Activated CD4-positive, alpha-beta memory T cell treated with anti-CD3 and anti-CD28 coated beads for 36 hours (primary cell): ENCODE measurements around the gene RDH11. TPM values are rescaled to one million over a fixed set of nuclear protein-coding genes. Genes with fewer than 3 reads are reported as not detected.

ENCODE experiments used
- CTCF ChIA-PET: fragments of 350-600 bp; sonication (Branson Sonifier 250); formaldehyde crosslinking; loops from one replicate; lab custom pipeline; 2021; ENCODE audit warnings: antibody characterized with exemption, inconsistent platforms; lab: Charles Lee
- POLR2A ChIA-PET: fragments of 350-600 bp; sonication (Branson Sonifier 250); formaldehyde crosslinking; loops from one replicate; lab custom pipeline; 2021; ENCODE audit warnings: antibody characterized with exemption; lab: Charles Lee
- DNase-seq: peaks from one replicate; pipeline ENCODE4 v3.0.0-alpha.2; 2020
- H3K27ac Mint-ChIP-seq: one replicate; pipeline ENCODE4 v1.8.0; 2021; ENCODE audit warnings: mixed read lengths
- H3K27me3 Mint-ChIP-seq: one replicate; pipeline ENCODE4 v1.8.0; 2021; ENCODE audit warnings: mixed read lengths
- H3K36me3 Mint-ChIP-seq: one replicate; pipeline ENCODE4 v1.8.0; 2021; ENCODE audit warnings: mixed read lengths
- H3K4me1 Mint-ChIP-seq: one replicate; pipeline ENCODE4 v1.8.0; 2021; ENCODE audit warnings: low read depth, mixed read lengths
- H3K4me3 Mint-ChIP-seq: one replicate; pipeline ENCODE4 v1.8.0; 2021; ENCODE audit warnings: mild to moderate bottlenecking, mixed read lengths
- H3K9me3 Mint-ChIP-seq: one replicate; pipeline ENCODE4 v1.8.0; 2021; ENCODE audit warnings: mixed read lengths
- intact Hi-C: fragments of 100-400 bp; cut with micrococcal nuclease; formaldehyde crosslinking; loops from one replicate; pipeline ENCODE4 v1.15.1; 2023
- total RNA-seq, 2 experiments: library from RNA; stranded (reverse); gene quantifications; one replicate each; pipeline ENCODE4 v1.2.3, GENCODE V29; 2021

Gene RDH11
- 10 to 100 TPM; 70.9 to 76.7 TPM for total RNA-seq

DNA sequence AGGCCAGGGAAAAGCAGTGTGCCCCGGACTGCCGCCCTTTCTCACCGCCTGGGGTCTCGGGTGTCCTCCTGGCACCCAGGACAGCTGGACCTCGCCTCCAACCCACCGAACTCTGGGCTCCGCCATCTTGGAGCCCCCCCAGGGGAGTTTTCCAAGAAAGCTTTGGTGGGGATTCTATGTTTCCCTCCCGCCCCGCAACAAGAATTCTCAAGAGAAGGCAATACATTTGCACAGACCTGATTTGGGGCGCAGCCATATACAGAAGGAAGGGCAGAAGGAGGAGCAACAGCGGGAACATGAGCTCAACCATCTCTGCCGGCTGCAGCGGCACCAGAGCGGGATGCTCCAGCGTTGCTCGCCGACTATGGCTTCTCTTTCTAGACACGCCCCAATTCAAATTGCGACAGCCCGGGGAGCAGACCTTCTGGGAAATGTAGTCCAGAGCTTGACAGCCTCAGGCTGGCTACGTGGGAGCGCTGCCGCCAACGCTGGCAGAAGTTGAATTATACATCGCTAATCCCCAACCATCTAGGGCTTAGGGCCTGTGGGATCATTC is at the start of gene RDH11:
Gene RDH11, minus strand, starts transcription at position 371 of the 556 bp plus-strand sequence. Its CDS starts 61 bp downstream, at position 310.
- Mint-ChIP-seq H3K9me3 (no peaks in the 10 kb centered on the region), H3K4me1 (peaks cover 24% of the 10 kb centered on the region), H3K27ac (peak within 1 kb of the TSS; percentile 93), H3K27me3 (no peaks in the 10 kb centered on the region), H3K4me3 (peak within 1 kb of the TSS; percentile 90), H3K36me3 (peaks cover 20% of the 10 kb centered on the region)
- ChIA-PET CTCF (interaction anchor here (0.8 to 4.9 kb wide), 9 partner anchors 9 to 335 kb away, joined by 3 to 43 read pairs (median 4); partner anchors contain the start of genes ATP6V1D, EIF2S1, PIGH and VTI1B), POLR2A (interaction anchor here (0.6 to 2.9 kb wide), 13 partner anchors 9 to 336 kb away, joined by 3 to 16 read pairs (median 5); partner anchors contain the start of genes ATP6V1D, EIF2S1, PIGH and ZFYVE26)
- DNase-seq: peak; percentile 91
- intact Hi-C loops: loop anchor here (1.0 to 10.0 kb wide), 7 partner anchors 15 to 1457 kb away; partner anchors contain the start of genes ARG2, DCAF5, PALS1 and PIGH

GRCh38 chr14:67744046-67744445 is 48.5 kb upstream of the RDH11 start:
- H3K4me3 Mint-ChIP-seq: no peak overlapping the region
- ChIA-PET POLR2A (no interaction called here), CTCF (no interaction called here)
- H3K27me3 Mint-ChIP-seq: no peaks in the 10 kb centered on the region
- H3K27ac Mint-ChIP-seq: no peak overlapping the region
- no peak for DNase-seq
- H3K9me3 Mint-ChIP-seq: no peaks in the 10 kb centered on the region
- H3K4me1 Mint-ChIP-seq: peaks cover 10% of the 10 kb centered on the region
- peaks cover 23% of the 10 kb centered on the region for H3K36me3 Mint-ChIP-seq
- intact Hi-C loops: no loop called here

DNA sequence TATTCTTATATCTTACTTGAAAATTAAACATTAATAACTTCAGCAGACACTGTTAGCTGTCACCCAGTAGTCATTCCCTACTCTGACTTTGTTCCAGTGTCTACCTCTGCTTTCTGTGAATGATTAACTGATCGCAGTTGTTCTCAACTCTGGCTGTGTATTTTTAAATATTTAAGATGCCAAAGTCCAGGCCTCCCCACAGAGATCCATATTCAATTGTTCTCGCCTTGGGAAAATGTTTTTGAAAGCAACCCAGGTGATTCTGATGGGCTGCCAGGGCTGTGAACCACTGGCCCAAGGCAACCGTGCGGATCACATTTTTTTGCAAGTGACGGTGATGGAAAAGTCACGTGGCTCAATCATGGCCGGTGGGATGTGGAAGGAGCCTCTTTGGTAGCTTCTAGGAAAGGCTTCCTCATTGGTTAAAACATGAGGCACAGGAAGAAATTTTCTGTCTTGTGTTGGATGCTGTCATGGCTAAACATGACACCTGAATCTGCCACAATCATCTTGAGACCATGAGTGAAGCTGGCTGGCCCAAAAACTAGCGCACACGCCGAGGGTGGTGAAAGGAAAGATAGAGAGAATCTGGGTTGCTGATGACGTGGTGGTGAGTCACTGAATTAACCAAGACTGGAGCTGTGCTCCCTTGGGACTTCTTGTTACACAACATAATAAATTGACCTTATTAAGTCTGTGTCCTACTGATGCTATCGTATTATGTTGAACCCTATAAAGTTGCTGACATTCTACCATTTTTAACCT is 43.4 kb upstream of the RDH11 start:
- ChIA-PET POLR2A (no interaction called here), CTCF (interaction anchor here (1.0 kb wide), 1 partner anchor 167 kb away, joined by 3 read pairs; no protein-coding TSS in a partner anchor)
- Mint-ChIP-seq H3K9me3 (no peaks in the 10 kb centered on the region), H3K27ac (no peak overlapping the region), H3K27me3 (no peaks in the 10 kb centered on the region), H3K4me3 (no peak overlapping the region), H3K4me1 (no peaks in the 10 kb centered on the region), H3K36me3 (no peaks in the 10 kb centered on the region)
- intact Hi-C loops: no loop called here
- DNase-seq: peak; percentile 40

GRCh38 chr14:67736771-67737170 is 41.2 kb upstream of the RDH11 start:
- Mint-ChIP-seq H3K27me3 (no peaks in the 10 kb centered on the region), H3K27ac (no peak overlapping the region), H3K4me3 (no peak overlapping the region), H3K9me3 (no peaks in the 10 kb centered on the region), H3K36me3 (no peaks in the 10 kb centered on the region), H3K4me1 (no peaks in the 10 kb centered on the region)
- CTCF ChIA-PET: no interaction called here
- no peak for DNase-seq
- intact Hi-C loops: no loop called here
- POLR2A ChIA-PET: no interaction called here

GRCh38 chr14:67735336-67736147 is 40.0 kb upstream of the RDH11 start:
- intact Hi-C loops: no loop called here
- POLR2A ChIA-PET: no interaction called here
- DNase-seq: no peak
- no peak overlapping the region for H3K27ac Mint-ChIP-seq
- no peaks in the 10 kb centered on the region for H3K36me3 Mint-ChIP-seq
- H3K4me1 Mint-ChIP-seq: no peaks in the 10 kb centered on the region
- no peak overlapping the region for H3K4me3 Mint-ChIP-seq
- H3K27me3 Mint-ChIP-seq: no peaks in the 10 kb centered on the region
- H3K9me3 Mint-ChIP-seq: no peaks in the 10 kb centered on the region
- CTCF ChIA-PET: no interaction called here

DNA sequence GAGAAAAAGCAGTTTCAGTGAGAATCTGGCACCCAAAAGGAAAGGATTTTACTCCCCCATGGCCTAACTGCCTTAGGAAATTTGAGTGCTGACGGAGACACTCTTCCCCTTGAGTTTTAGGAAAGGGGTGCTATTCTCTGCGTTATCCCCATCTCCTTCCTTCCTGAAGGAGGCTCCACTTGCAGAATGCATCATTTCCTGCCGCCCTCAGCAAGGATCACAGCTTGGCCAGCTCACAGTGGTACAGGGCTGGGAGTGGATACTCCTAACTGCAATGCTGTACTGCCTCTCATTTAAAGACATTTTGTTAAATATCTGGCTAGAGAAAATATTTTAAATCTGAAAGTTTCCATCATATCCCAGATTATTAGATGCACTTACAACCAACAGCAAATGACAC is 39.1 kb upstream of the RDH11 start:
- intact Hi-C loops: no loop called here
- DNase-seq: no peak
- ChIA-PET POLR2A (no interaction called here), CTCF (no interaction called here)
- H3K4me3 Mint-ChIP-seq: no peak overlapping the region
- H3K27ac Mint-ChIP-seq: no peak overlapping the region
- no peaks in the 10 kb centered on the region for H3K4me1 Mint-ChIP-seq
- H3K9me3 Mint-ChIP-seq: no peaks in the 10 kb centered on the region
- no peaks in the 10 kb centered on the region for H3K36me3 Mint-ChIP-seq
- no peaks in the 10 kb centered on the region for H3K27me3 Mint-ChIP-seq

DNA sequence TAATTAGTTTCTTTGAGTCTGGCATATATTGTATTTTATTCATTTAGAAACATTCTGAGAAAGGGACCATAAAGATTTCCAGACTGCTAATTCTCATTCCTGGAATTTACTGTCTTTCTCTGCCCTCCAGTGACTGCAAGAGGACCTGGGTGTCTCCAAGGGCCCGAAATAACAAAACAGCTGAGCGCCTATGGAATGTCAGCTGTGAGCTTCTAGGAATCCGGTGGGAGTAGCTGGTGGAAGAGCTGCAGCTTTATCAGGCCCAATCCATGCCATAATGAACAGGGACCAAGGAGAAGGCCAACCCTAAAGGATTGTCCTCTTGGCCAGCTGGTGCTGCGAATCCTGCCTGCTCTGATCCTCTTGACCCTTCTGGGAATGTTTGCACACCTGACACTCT is 38.1 kb upstream of the RDH11 start:
- ChIA-PET CTCF (no interaction called here), POLR2A (no interaction called here)
- Mint-ChIP-seq H3K4me3 (no peak overlapping the region), H3K9me3 (no peaks in the 10 kb centered on the region), H3K36me3 (no peaks in the 10 kb centered on the region), H3K27me3 (no peaks in the 10 kb centered on the region), H3K4me1 (no peaks in the 10 kb centered on the region), H3K27ac (no peak overlapping the region)
- DNase-seq: no peak
- intact Hi-C loops: no loop called here

DNA sequence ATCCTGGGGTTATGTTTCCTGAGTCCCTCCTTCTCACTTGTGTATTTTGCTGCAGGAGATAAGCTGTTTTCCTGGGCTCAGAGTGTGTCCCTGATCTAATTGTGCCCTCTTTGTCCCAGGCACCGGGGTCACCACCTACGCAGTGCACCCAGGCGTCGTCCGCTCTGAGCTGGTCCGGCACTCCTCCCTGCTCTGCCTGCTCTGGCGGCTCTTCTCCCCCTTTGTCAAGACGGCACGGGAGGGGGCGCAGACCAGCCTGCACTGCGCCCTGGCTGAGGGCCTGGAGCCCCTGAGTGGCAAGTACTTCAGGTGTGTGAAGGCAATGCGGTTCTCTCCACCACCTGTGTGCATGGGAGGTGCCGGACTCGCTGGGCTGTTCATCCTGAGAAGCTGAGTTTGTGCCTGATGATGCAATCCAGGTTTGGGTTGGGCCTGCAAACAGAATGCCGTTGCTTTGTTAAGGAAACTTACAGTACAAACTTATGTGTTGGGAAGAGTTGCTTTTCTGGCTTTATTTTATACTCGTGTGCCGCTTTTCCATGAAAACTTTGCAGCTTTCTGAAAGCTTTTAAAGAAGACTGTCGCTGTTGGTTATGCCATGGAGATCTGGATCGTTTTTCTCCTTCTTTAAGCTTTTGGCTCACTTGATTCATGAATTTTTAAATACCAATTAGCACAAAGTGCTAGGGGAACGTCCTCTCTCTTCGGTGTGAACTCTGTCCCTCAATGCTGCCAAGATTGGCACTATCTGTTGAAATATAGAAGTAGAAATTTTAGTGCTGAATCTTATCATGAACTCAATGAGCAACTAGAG is 33.7 kb upstream of the RDH11 start:
- Mint-ChIP-seq H3K36me3 (no peaks in the 10 kb centered on the region), H3K27ac (no peak overlapping the region), H3K4me3 (no peak overlapping the region), H3K4me1 (no peaks in the 10 kb centered on the region), H3K27me3 (peaks cover 9% of the 10 kb centered on the region), H3K9me3 (no peaks in the 10 kb centered on the region)
- intact Hi-C loops: no loop called here
- ChIA-PET POLR2A (no interaction called here), CTCF (interaction anchor here (1.1 to 1.5 kb wide), 2 partner anchors 25 to 110 kb away, joined by 3 to 4 read pairs; no protein-coding TSS in a partner anchor)
- no peak for DNase-seq

GRCh38 chr14:67728258-67728657 is 32.7 kb upstream of the RDH11 start:
- no peaks in the 10 kb centered on the region for H3K9me3 Mint-ChIP-seq

DNA sequence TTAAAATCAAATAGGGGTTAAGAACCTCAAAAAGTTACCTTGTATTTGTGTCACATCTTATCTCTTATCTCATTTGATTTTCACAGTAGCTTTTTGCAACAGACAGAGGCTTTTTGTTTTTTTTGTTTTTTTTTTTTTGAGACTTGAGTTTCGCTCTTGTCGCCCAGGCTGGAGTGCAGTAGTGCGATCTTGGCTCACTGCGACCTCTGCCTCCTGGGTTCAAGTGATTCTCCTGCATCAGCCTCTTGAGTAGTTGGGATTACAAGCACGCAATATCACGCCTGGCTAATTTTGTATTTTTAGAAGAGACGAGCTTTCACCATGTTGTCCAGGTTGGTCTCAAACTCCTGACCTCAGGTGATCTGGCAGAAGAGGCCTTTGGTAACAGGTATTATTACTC is 31.8 kb upstream of the RDH11 start:
- POLR2A ChIA-PET: no interaction called here
- H3K27me3 Mint-ChIP-seq: peaks cover 24% of the 10 kb centered on the region
- no peak overlapping the region for H3K4me3 Mint-ChIP-seq
- H3K4me1 Mint-ChIP-seq: peaks cover 4% of the 10 kb centered on the region
- no peak for DNase-seq
- intact Hi-C loops: no loop called here
- CTCF ChIA-PET: interaction anchor here (1.2 kb wide), 1 partner anchor 23 kb away, joined by 4 read pairs; no protein-coding TSS in a partner anchor
- no peaks in the 10 kb centered on the region for H3K9me3 Mint-ChIP-seq
- H3K36me3 Mint-ChIP-seq: no peaks in the 10 kb centered on the region
- no peak overlapping the region for H3K27ac Mint-ChIP-seq

More at GRCh38 chr14:67728258-67728657, 32.7 kb upstream of the RDH11 start:
- Mint-ChIP-seq H3K36me3 (no peaks in the 10 kb centered on the region), H3K27ac (no peak overlapping the region), H3K4me1 (no peaks in the 10 kb centered on the region), H3K4me3 (no peak overlapping the region), H3K27me3 (peaks cover 17% of the 10 kb centered on the region)
- ChIA-PET POLR2A (no interaction called here), CTCF (interaction anchor here (1.1 to 1.5 kb wide), 2 partner anchors 24 to 109 kb away, joined by 3 to 4 read pairs; no protein-coding TSS in a partner anchor)
- intact Hi-C loops: no loop called here
- DNase-seq: no peak

DNA sequence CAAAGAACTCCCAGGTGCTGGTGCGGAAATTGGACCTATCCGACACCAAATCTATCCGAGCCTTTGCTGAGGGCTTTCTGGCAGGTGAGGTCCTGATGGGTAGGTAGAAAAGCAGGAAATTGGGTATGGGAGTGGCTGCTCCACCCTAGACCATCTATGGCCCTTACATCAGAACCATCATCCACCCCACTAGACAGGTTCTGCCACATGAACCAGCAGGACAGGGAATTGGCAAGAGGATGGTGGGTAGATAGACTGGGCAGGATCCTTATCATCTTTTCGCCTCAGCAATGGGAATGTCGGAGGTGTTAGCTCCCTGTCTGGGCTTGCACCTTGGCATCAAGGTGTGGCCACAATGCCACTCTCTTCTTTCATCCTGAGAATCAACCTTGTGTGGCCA is 29.6 kb upstream of the RDH11 start:
- no peak overlapping the region for H3K4me3 Mint-ChIP-seq
- CTCF ChIA-PET: no interaction called here
- POLR2A ChIA-PET: no interaction called here
- DNase-seq: no peak
- no peak overlapping the region for H3K27ac Mint-ChIP-seq
- H3K36me3 Mint-ChIP-seq: no peaks in the 10 kb centered on the region
- H3K9me3 Mint-ChIP-seq: no peaks in the 10 kb centered on the region
- peaks cover 6% of the 10 kb centered on the region for H3K4me1 Mint-ChIP-seq
- intact Hi-C loops: no loop called here
- H3K27me3 Mint-ChIP-seq: peaks cover 32% of the 10 kb centered on the region
